Activated CD4-positive, alpha-beta T cell treated with anti-CD3 and anti-CD28 coated beads, Interleukin-2, amount 50 U/mL, for 48 hours (primary cell): ENCODE measurements around the gene STK24.

Experiments
- DNase-seq, 2 experiments: peaks; one replicate each; pipeline ENCODE4 v3.0.0-alpha.2; 2020

Gene STK24

GRCh38 chr13:98401934-98402333, 175.0 kb downstream of the STK24 start:
- no peak for DNase-seq

DNA sequence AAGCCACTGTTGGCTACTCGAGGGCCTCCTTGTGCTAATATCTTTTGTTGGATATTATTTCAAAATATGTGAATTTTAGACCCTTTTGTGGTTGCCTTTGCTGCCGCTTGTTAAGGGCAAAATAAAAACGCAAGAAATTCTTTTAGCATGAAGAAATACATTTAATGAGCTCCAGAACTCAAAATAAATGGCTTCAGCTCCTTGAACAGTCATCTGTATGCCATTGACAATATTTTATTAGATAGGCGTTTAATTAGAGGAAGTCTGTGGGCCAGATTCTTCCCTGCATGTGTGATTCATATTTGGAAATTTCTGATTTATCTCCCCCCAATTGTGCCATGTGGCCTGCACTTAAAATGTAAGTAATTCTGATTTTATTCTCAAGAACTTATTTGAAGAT, 177.2 kb downstream of the STK24 start:
- DNase-seq, result no peak

- DNase-seq, result no peak
Measured at GRCh38 chr13:98398581-98398980, 178.3 kb downstream of the STK24 start.

GRCh38 chr13:98397861-98398260, 179.0 kb downstream of the STK24 start:
- DNase-seq, result no peak

GRCh38 chr13:98397221-98397620, 179.7 kb downstream of the STK24 start:
- DNase-seq, result no peak

DNA sequence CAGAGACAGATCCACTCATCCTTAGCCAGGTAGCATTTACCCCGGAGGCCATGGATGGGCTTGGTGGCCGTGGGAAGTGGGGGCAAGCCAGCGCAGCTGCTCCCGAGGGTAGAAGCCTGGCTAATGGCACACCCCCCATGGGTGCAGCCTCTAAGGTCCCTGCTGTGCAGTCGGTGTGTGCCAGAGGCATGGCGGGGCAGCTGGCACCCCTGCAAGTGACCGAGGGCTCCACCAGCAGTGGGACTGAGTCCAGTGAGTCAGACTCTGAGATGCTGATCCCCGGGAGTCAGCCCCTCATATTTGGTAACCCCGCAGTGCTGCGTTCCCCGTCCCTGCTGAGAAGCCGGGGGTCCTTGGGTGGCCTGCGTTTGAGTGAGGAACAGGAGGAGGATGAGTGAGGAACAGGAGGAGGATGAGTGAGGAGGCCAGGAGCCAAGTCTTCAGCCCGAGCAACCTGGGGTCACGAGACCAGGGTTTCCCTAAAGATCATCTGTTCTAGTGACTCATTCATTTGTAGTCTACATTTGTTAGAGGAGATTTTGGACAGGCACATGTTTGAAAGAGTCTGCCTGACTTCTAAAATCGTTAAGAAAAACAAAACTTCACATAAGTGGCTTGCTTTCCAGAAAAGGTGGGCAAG, 180.7 kb downstream of the STK24 start:
- no peak for DNase-seq
